ENCODE measurements around the gene RYR2. TPM values are rescaled to one million over a fixed set of nuclear protein-coding genes. Genes with fewer than 3 reads are reported as not detected.

RYR2 gene
- total and polyA plus RNA-seq, 8 donors: 0.25 to 33.5 (median 2.5) TPM

GRCh38 chr1:237219751-237220642, 178.0 kb downstream of the RYR2 start:
- Histone ChIP-seq H3K27ac (peak overlapping the region in 1 of 5 donors; percentile 22), H3K9me3 (peaks cover 0 to 7% (median 0%) of the 10 kb centered on the region in 4 donors), H3K27me3 (no peaks in the 10 kb centered on the region), H3K4me3 (no peak overlapping the region), H3K36me3 (no peaks in the 10 kb centered on the region), H3K4me1 (peaks cover 0 to 10% (median 0%) of the 10 kb centered on the region in 4 donors)
- peak in 1 of 2 donors; percentile 80 for DNase-seq
- 53 to 68% (median 57%) methylated on average over 11 of the region's 11 CpGs for WGBS, 5 donors
- intact Hi-C loops (cut with DNase I; ENCODE audit: low total_unique reads): no loop called here
- TF ChIP-seq POLR2A (IDR thresholded peaks at IDR 0.05) (no peak), EP300 (IDR thresholded peaks at IDR 0.05) (no peak), POLR2AphosphoS5 (IDR thresholded peaks at IDR 0.05) (no peak), CTCF (IDR thresholded peaks at IDR 0.05) (no peak)

- Histone ChIP-seq H3K9me3 (peaks cover 0 to 7% (median 0%) of the 10 kb centered on the region in 4 donors), H3K36me3 (no peaks in the 10 kb centered on the region), H3K27me3 (no peaks in the 10 kb centered on the region), H3K4me3 (no peak overlapping the region), H3K27ac (no peak overlapping the region), H3K4me1 (peaks cover 0 to 10% (median 0%) of the 10 kb centered on the region in 4 donors)
- WGBS, 5 donors: 90 to 95% (median 93%) methylated on average over 2 of the region's 2 CpGs
- no peak for DNase-seq
- TF ChIP-seq POLR2A (IDR thresholded peaks at IDR 0.05) (no peak), POLR2AphosphoS5 (IDR thresholded peaks at IDR 0.05) (no peak), EP300 (IDR thresholded peaks at IDR 0.05) (no peak), CTCF (IDR thresholded peaks at IDR 0.05) (no peak)
- intact Hi-C loops (cut with DNase I; ENCODE audit: low total_unique reads): no loop called here
These were observed 181.4 kb downstream of the RYR2 start for GRCh38 chr1:237223419-237223818.

DNA sequence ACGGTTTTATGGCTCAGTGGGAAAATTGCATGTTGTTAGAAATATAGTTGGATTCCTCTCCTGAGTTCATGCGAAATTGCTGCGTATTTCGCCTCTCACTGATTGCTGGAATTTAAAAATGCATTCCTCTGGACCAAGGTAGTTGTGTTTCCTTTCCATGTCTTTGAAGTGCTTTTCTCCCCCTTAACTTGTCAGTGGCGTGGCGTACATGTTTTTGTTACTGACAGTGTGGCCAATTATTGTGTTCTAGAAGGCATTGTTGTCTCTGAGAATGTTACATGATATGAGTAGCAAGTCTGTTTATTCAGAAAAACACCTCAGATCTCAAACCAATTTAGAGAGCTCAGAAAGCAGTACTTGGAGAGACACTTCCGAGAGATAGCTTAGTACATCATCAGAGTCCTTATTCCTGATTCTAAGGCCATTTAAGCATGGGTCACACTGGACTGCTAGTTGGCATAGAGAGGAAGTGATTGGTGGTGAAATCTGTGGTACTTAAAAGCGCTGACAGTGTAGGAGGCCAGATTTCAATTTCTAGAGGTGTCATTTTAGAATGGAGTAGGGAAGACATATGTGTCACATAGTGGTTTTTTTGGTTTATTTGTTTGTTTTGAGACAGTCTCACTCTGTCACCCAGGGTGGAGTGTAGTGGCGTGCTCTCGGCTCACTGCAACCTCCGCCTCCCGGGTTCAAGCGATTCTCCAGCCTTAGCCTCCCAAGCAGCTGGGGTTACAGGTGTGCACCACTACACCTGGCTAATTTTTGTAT, 184.4 kb downstream of the RYR2 start:
- Histone ChIP-seq H3K36me3 (no peaks in the 10 kb centered on the region), H3K27me3 (no peaks in the 10 kb centered on the region), H3K9me3 (peaks cover 0 to 7% (median 0%) of the 10 kb centered on the region in 4 donors), H3K4me1 (no peaks in the 10 kb centered on the region), H3K4me3 (no peak overlapping the region), H3K27ac (no peak overlapping the region)
- TF ChIP-seq EP300 (IDR thresholded peaks at IDR 0.05) (no peak), CTCF (IDR thresholded peaks at IDR 0.05) (no peak), POLR2A (IDR thresholded peaks at IDR 0.05) (no peak), POLR2AphosphoS5 (IDR thresholded peaks at IDR 0.05) (no peak)
- 74 to 86% (median 83%) methylated on average over 13 of the region's 13 CpGs for WGBS, 5 donors
- intact Hi-C loops (cut with DNase I; ENCODE audit: low total_unique reads): no loop called here
- DNase-seq: peak in 1 of 2 donors; percentile 25

GRCh38 chr1:237227476-237227875, 185.5 kb downstream of the RYR2 start:
- Histone ChIP-seq H3K9me3 (peaks cover 0 to 7% (median 0%) of the 10 kb centered on the region in 4 donors), H3K4me1 (no peaks in the 10 kb centered on the region), H3K27me3 (no peaks in the 10 kb centered on the region), H3K4me3 (no peak overlapping the region), H3K27ac (no peak overlapping the region), H3K36me3 (no peaks in the 10 kb centered on the region)
- TF ChIP-seq CTCF (IDR thresholded peaks at IDR 0.05) (no peak), POLR2A (IDR thresholded peaks at IDR 0.05) (no peak), POLR2AphosphoS5 (IDR thresholded peaks at IDR 0.05) (no peak), EP300 (IDR thresholded peaks at IDR 0.05) (no peak)
- no peak for DNase-seq
- intact Hi-C loops (cut with DNase I; ENCODE audit: low total_unique reads): no loop called here
- 84 to 94% (median 85%) methylated on average over 4 of the region's 4 CpGs for WGBS, 5 donors
